RWPE1 (cell line): ENCODE data around the gene PASD1.

Experiments
- CTCF ChIA-PET: fragments of 350-600 bp; sonication (Branson Sonifier 250); formaldehyde crosslinking; extraction: SDS; loops from one replicate; lab custom pipeline; 2021; lab: Yijun Ruan, JAX
- POLR2A ChIA-PET: fragments of 400-600 bp; formaldehyde crosslinking; extraction: SDS; loops from one replicate; lab custom pipeline; 2020; ENCODE audit warnings: antibody characterized with exemption; ENCODE audit not compliant: low non-redundant PET; lab: Yijun Ruan, JAX
- DNase-seq: peaks from one replicate; pipeline ENCODE4 v3.0.0; 2012; ENCODE audit warnings: low spot score
- H3K27ac ChIP-seq: fragments of 450-650 bp; 2 replicates; pipeline ENCODE4 v1.5.1; 2017
- TF ChIP-seq, protein P1 (sequence below): fragments of 450-650 bp; conservative IDR thresholded peaks from 2 replicates; pipeline ENCODE4 v1.5.1; 2017; ENCODE audit warnings: low read depth, mild to moderate bottlenecking

The PASD1 gene, protein sequence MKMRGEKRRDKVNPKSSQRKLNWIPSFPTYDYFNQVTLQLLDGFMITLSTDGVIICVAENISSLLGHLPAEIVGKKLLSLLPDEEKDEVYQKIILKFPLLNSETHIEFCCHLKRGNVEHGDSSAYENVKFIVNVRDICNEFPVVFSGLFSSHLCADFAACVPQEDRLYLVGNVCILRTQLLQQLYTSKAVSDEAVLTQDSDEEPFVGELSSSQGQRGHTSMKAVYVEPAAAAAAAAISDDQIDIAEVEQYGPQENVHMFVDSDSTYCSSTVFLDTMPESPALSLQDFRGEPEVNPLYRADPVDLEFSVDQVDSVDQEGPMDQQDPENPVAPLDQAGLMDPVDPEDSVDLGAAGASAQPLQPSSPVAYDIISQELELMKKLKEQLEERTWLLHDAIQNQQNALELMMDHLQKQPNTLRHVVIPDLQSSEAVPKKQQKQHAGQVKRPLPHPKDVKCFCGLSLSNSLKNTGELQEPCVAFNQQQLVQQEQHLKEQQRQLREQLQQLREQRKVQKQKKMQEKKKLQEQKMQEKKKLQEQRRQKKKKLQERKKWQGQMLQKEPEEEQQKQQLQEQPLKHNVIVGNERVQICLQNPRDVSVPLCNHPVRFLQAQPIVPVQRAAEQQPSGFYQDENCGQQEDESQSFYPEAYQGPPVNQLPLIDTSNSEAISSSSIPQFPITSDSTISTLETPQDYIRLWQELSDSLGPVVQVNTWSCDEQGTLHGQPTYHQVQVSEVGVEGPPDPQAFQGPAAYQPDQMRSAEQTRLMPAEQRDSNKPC

DNA sequence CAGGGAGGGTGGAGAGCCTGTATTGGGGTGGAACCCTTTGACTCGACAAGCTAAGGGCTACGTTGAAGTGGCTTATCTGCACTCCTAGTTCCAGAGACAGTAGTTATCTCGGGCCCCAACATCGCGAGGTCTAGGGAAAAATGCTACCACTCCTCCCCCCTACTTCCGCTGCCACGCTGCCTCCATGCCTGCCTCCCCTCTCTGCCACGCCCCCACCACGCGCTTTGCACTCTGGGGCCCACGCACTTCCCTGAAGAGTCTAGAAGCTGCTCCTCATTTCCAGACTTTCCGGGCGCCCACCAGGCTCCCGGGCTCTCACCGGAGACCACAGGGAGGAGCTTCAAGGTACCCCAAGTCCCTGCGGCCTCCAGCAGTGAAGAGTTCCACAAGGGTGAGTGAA, at the start of gene PASD1:
Gene PASD1, plus strand, starts transcription at position 227 of the 400 bp plus-strand sequence. CDS start 37,879 bp downstream, outside the sequence.
- DNase-seq: no peak

DNA sequence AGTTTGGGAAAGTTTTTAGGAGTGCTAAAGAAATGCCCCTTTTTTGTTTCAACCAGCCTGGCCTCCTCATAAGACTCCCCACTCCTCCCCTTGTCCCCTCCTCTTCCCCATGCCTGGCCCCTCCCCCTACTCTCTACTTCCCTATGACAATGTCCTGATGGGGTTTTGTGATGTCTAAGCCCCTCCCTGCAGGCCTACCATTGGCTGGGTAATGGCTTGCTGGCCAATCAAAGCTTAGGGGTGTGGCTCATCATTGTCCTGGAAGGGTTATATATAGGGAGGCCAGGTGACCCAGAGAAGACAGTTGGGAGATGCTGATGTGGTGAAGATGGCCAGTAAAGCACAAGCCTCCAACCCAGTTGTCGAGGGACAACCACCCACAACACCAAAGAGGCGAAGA, 48.2 kb upstream of the PASD1 start:
- ChIA-PET CTCF (no interaction called here), POLR2A (no interaction called here)
- TF ChIP-seq, protein P1, sequence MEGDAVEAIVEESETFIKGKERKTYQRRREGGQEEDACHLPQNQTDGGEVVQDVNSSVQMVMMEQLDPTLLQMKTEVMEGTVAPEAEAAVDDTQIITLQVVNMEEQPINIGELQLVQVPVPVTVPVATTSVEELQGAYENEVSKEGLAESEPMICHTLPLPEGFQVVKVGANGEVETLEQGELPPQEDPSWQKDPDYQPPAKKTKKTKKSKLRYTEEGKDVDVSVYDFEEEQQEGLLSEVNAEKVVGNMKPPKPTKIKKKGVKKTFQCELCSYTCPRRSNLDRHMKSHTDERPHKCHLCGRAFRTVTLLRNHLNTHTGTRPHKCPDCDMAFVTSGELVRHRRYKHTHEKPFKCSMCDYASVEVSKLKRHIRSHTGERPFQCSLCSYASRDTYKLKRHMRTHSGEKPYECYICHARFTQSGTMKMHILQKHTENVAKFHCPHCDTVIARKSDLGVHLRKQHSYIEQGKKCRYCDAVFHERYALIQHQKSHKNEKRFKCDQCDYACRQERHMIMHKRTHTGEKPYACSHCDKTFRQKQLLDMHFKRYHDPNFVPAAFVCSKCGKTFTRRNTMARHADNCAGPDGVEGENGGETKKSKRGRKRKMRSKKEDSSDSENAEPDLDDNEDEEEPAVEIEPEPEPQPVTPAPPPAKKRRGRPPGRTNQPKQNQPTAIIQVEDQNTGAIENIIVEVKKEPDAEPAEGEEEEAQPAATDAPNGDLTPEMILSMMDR: no peak
- no peak overlapping the region for H3K27ac ChIP-seq
- DNase-seq: no peak

More for the DNA sequence above, at the start of gene PASD1:
- ChIA-PET POLR2A (no interaction called here), CTCF (no interaction called here)
- H3K27ac ChIP-seq: no peak within 1 kb of the TSS
- TF ChIP-seq, protein P1: no peak

DNA sequence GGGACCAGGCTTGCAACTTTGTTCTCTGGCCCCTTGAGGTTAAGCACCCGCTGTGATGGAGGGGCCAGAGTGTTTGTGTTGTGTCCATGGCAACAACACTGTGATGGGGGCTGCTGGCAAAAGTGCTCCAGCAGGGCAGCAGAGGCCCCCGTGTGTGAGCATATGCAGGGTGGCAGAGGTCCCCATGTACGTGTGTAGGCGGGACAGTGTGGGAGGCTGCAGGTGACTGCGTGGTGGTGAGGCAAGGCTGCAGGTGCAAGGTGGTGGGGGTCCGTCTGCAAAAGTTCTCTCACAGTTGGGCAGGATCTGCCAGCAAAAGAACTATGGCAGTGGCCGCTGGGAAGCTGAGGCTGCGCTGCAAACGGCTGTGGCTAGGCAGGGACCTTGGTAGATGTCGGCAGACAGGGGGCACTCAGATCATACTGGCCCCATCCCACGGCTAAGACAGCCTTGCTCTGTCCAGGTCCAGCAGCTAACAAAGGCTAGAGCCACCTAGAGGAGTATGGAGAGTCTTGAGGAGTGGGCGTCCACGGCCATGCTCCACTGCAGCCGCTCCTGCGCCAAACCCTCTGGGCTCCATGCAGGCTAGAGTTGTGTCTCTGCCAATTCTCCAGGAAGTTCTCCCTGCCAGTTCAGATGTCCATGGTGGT, 46.8 kb upstream of the PASD1 start:
- no peak for DNase-seq

DNA sequence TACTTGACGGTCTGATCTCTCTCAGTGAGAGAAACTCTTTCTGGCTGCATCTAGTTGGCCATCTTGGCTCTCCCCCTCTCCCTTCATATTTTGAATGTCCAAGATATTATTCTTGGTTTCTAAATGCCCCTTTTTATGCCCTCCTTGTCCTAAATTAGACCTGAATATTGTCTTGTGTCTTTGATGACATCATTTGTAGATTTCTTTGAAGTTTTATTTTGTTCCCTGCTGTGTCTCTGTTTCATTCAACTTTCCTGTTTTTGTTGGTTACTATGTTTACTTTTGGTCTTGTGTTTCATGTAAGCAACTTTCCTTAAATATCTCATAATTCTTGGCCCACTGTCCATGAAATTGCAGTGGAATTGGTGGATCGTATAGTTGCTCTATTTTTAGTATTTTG, 46.1 kb upstream of the PASD1 start:
- H3K27ac ChIP-seq: no peak overlapping the region
- CTCF ChIA-PET: no interaction called here
- TF ChIP-seq, protein P1: no peak
- DNase-seq: no peak
- POLR2A ChIA-PET: no interaction called here

More for the DNA sequence above, 46.8 kb upstream of the PASD1 start:
- no peak overlapping the region for H3K27ac ChIP-seq
- CTCF ChIA-PET: no interaction called here
- TF ChIP-seq, protein P1: no peak
- POLR2A ChIA-PET: no interaction called here

DNA sequence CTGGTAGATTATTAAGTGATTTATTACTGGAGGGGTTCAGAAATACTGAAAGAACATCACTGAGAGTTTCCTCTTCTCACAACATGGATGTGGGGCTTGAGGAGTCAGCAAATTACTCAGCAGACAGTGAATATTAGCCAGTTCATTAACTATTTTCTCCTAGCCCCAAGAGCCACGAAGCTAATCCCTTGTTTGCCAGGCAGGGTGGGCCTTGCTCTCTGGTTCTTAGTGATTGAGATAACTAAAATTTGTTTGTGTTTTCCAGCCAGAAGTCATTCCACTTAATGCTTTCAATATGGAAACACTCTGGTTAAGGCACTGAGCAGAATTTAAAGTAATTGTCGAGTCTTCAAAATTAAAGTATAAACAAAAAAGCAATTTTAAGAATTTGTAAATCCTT, 40.1 kb upstream of the PASD1 start:
- POLR2A ChIA-PET: no interaction called here
- CTCF ChIA-PET: no interaction called here
- DNase-seq: no peak
- no peak overlapping the region for H3K27ac ChIP-seq
- TF ChIP-seq, protein P1: no peak

DNA sequence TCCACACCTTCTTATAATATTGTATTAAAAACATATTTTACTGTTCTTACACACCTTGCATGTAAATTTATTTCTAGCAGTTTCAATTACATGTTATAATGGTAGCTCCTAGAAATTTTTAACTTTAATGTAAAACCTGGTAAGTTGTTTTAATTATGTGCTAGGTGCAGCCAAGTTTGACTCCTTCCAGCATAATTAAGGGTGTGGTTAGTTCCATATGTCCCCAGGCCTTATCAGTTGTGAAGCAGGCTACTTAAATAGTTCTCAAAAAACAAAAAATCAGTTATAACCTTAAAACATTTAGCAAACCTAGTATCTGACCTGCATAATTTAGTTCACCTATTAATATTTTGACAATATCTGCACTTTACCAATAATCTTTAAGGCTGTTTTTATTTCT, 26.9 kb upstream of the PASD1 start:
- ChIA-PET CTCF (no interaction called here), POLR2A (no interaction called here)
- TF ChIP-seq, protein P1: no peak
- no peak overlapping the region for H3K27ac ChIP-seq
- no peak for DNase-seq
